Measurements from ENCODE around the gene WDR90. TPM values are rescaled to one million over a fixed set of nuclear protein-coding genes. Genes with fewer than 3 reads are reported as not detected.

Gene WDR90
- total RNA-seq, result 7.2 TPM

GRCh38 chr16:648781-649589, at the start of gene WDR90:
TSS of gene WDR90 (plus strand) at chr16:649365. CDS start at chr16:649417, 52 bp downstream.
- peak; percentile 82 for DNase-seq

- DNase-seq, result no peak
These were observed 48.4 kb upstream of the WDR90 start for GRCh38 chr16:600781-601180.

- DNase-seq, result no peak
These were observed 45.2 kb upstream of the WDR90 start for GRCh38 chr16:603933-604332.

- DNase-seq, result no peak
These were observed 42.4 kb upstream of the WDR90 start for GRCh38 chr16:606656-607307.

GRCh38 chr16:608019-608418, 41.1 kb upstream of the WDR90 start:
- DNase-seq, result no peak

- no peak for DNase-seq
These were observed 39.8 kb upstream of the WDR90 start for GRCh38 chr16:609316-609715.

GRCh38 chr16:609984-610383, 39.2 kb upstream of the WDR90 start:
- no peak for DNase-seq

- no peak for DNase-seq
These were observed 38.4 kb upstream of the WDR90 start for GRCh38 chr16:610513-611381.

- no peak for DNase-seq
These were observed 34.0 kb upstream of the WDR90 start for GRCh38 chr16:615122-615521.

GRCh38 chr16:616733-617586, 32.2 kb upstream of the WDR90 start:
- DNase-seq, result no peak

GRCh38 chr16:617855-618254, 31.3 kb upstream of the WDR90 start:
- DNase-seq, result no peak

- no peak for DNase-seq
These were observed 29.6 kb upstream of the WDR90 start for GRCh38 chr16:619476-620100.

GRCh38 chr16:620700-621525, 28.3 kb upstream of the WDR90 start:
- DNase-seq, result no peak

GRCh38 chr16:621526-622105, 27.5 kb upstream of the WDR90 start:
- no peak for DNase-seq

- DNase-seq, result no peak
These were observed 26.3 kb upstream of the WDR90 start for GRCh38 chr16:622920-623280.

GRCh38 chr16:624526-625070, 24.6 kb upstream of the WDR90 start:
- no peak for DNase-seq

GRCh38 chr16:625117-625976, 23.8 kb upstream of the WDR90 start:
- no peak for DNase-seq

- no peak for DNase-seq
These were observed 23.0 kb upstream of the WDR90 start for GRCh38 chr16:625977-626765.
